ENCODE data around the gene FRYL. TPM values are rescaled to one million over a fixed set of nuclear protein-coding genes. Genes with fewer than 3 reads are reported as not detected.
"Not testable (repeated sequence)": the region's sequence is repeated elsewhere in the genome, so short reads cannot be mapped to it uniquely, and the experiment has no call there.

FRYL gene
- total RNA-seq, 1 donor from 2014 or later = 22.9 TPM

- DNase-seq (ENCODE audit: low spot score) = no peak
- ATAC-seq = no peak
These were observed 27.8 kb downstream of the FRYL start for GRCh38 chr4:48752246-48752645.

DNA sequence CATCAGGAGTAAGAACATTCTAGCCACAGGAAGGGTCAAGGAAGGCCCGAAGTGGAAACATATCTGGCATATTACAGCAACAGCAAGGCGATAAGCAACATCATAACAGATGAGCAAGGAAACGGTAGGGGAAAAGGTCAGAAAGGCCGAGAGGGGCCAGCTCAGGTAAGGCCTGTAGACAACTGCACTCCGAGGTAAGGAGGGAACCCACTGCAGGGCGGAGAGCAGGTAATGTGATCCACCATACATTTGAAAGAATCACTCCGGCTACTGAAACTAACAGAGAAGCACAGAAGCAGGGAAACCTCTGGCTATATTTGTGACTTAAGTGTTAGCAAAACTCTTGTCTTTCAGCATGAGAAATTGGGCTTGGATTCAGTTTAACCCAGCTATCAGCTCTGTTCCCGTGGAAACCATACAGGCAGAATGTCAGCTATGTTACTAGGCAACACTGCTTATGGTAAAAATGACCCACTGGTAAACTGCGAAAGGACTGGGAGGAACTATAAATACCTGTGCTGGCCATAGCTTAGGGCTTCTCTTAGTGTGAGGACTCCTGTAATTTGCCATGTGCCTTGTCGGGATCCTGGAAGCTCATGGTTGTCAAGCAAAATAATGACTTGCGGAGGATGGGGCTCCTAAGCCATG lies 31.0 kb downstream of the FRYL start:
- ATAC-seq = no peak

DNA sequence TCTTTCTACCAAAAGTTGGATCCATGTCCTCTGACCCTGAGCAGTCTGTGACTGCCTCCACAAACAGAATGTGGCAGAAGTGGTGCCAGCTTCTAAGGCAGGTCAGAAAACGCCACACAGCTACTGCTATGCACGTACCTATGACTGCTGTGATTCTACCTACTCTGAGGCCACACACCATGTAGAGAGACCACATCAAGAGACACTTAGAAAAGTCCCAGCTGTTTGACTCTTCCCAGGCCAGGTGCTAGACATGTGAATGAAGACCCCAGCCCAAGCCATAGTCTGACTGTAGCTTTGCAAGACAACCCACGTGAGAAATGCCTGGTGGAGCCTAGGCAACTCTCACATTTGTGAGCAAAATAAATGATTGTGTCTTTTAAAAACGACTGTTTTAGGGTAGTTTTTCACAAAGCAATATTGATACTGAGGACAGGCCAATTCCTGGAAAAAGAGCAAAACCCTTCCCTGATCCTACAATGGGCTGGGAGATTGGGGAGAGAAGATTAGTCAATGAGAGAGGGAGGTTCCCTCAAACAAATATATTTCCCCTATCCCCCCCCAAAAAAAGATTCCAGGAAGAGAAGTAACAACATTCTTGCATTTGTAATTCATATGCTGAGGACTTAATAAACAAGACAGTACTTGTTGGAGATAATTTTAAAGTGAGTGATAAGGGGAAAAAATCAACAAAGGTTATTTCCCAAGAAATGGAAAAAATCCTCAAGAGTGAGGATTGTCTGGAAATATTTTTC lies 33.3 kb downstream of the FRYL start:
- DNase-seq (ENCODE audit: low spot score) (no peak), ATAC-seq (peak; percentile 99)

More for the DNA sequence above, 31.0 kb downstream of the FRYL start:
- no peak for DNase-seq (ENCODE audit: low spot score)

GRCh38 chr4:48745223-48745622 lies 34.9 kb downstream of the FRYL start:
- not testable (repeated sequence) for ATAC-seq; DNase-seq (ENCODE audit: low spot score)

DNA sequence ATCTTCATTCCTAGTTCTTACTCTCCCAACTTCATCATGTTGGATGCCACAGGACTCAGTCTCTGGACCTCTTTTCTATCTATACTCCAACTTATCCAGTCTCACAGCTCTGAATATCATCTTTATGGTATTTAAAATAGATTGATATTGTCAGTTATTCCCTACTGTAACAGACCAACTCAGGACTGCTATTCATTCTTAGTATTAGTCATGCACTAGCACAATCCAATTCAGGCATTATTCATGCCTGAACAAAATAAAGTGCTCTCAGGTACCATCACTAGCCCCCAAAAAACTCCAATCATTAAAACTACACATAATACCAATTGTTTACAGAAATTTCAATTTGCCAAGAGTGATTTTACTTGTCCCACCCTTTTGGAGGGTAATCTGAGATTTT lies 37.7 kb downstream of the FRYL start:
- ATAC-seq (no peak), DNase-seq (ENCODE audit: low spot score) (no peak)

DNA sequence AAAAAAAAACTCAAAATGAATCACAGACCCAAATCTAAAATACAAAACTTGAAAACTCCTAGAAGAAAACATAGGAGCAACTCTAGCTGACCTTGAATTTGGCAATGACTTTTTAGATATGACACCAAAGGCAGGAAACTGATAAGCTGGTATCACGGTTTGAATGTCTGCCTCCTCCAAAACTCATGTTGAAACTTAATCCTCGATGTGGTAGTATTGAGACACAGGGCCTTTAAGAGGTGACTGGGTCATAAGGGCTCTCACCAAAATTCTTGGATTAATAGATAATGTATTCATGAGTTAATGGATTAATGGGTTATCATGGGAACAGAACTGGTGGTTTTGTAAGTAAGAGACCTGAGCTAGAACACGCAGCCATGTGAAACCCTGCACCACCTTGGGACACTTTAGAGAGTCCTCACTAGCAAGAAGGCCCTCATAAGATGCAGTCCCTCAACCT lies 40.5 kb downstream of the FRYL start:
- ATAC-seq = peak; percentile 60
- no peak for DNase-seq (ENCODE audit: low spot score)

DNA sequence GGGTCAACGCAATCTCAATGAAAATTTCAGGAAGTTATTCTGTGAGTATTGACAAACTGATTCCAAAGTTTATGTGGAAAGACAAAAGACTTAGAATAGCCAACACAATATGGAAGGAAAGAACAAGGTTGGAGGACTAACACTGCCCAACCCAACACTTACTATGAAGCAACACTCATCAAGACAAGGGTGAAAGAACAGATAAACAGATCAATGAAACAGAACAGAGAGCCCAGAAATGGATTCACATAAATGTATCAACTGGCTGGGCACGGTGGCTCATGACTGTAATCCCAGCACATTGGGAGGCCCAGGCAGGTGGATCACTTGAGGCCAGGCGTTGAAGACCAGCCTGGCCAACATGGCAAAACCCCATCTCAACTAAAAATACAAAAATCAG lies 41.2 kb downstream of the FRYL start:
- DNase-seq (ENCODE audit: low spot score) (no peak), ATAC-seq (peak; percentile 90)

- DNase-seq (ENCODE audit: low spot score); ATAC-seq: not testable (repeated sequence)
These were observed 51.1 kb downstream of the FRYL start for GRCh38 chr4:48728906-48729496.

- no peak for ATAC-seq
- no peak for DNase-seq (ENCODE audit: low spot score)
These were observed 52.2 kb downstream of the FRYL start for GRCh38 chr4:48727666-48728459.

- DNase-seq (ENCODE audit: low spot score) (no peak), ATAC-seq (no peak)
These were observed 54.7 kb downstream of the FRYL start for GRCh38 chr4:48725414-48725813.

DNA sequence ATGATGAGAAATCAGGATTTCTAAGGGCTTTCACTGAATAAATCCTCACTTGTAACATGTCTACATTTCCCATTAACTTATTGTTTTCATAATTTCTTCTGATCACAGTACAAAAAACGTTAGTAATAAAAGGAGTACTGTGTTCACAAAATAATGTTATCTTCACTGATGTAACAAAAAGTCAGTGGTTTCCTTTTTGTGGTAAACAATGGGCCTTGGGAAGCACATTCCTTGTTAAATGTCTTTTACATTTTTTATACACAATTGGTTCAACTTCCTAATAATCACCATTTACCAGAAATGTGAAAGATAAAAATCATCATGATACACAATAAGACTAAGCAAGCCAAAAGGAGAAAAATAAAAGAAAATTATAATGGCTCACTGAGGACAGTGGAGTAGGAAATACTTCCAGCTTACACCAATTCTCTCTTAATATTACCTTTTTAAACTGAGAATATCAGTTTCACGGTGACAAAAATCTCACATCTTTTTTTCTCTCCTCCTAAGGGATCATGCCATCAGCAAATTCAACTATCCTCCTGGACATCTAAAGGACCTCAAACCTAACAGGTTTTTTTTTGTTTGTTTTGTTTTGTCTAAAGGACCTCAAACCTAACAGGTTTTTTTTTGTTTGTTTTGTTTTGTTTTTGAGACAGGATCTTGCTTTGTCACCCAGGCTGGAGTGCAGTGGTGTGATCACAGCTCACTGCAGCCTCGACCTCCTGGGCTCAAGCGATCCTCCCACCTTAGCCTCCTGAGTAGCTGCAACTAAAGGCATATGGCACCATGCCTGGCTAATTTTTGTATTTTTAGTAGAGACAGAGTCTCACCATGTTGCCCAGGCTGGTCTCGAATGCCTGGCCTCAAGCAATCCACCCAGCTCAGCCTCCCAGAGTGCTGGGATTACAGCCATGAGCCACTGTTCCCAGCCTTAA lies 57.3 kb downstream of the FRYL start:
- no peak for ATAC-seq
- no peak for DNase-seq (ENCODE audit: low spot score)

DNA sequence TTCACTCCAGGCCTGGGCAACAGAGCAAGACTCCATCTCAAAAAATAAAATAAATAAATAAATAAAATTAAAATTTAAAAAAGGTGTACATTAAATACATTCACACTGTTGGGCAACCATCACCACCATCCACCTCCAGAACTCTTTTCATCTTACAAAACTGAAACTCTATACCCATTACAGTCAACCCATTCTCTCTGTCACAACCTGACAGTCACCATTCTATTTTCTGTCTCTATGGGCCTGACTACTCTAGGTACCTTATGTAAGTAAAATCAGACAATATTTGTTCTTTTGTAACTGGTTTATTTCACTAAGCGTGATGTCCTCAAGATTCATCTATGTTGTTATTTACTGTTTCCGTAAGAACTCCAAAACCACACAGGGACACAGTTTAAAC lies 59.6 kb downstream of the FRYL start:
- ATAC-seq (no peak), DNase-seq (ENCODE audit: low spot score) (no peak)

DNA sequence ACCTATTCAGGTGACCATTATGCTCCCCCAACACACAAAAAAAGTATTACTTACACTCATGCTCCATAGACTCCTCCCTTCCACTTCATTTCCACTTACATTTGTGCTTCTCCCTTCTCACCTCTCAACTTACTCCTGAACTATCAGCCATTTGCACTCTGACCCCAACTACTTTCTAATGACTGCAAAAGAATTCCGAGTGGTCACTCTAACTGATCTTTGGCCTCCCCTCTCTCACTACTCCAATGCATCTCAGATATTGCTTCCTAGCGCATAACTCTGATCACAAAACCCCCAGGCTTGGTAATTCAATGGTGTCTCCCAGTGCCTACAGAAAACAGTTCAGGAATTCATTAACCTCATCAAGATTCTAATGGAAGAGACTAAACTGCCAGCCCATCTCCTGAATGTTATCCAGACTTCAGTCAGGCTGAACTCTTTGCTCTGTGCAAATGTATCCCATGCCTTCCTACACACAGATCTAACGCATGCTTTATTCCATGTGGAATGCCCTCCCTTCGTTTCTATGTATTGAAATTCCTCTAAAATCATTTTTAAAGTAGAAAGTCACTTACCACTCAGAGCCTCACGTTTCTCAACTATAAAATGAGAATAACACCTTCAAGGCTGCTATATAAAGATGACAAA lies 61.1 kb downstream of the FRYL start:
- DNase-seq (ENCODE audit: low spot score) (no peak), ATAC-seq (peak; percentile 66)

DNA sequence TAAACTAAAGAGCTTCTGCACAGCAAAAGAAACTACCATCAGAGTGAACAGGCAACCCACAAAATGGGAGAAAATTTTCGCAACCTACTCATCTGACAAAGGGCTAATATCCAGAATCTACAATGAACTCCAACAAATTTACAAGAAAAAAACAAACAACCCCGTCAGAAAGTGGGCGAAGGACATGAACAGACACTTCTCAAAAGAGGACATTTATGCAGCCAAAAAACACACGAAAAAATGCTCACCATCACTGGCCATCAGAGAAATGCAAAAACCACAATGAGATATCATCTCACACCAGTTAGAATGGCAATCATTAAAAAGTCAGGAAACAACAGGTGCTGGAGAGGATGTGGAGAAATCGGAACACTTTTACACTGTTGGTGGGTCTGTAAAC lies 63.8 kb downstream of the FRYL start:
- DNase-seq (ENCODE audit: low spot score); ATAC-seq: not testable (repeated sequence)

DNA sequence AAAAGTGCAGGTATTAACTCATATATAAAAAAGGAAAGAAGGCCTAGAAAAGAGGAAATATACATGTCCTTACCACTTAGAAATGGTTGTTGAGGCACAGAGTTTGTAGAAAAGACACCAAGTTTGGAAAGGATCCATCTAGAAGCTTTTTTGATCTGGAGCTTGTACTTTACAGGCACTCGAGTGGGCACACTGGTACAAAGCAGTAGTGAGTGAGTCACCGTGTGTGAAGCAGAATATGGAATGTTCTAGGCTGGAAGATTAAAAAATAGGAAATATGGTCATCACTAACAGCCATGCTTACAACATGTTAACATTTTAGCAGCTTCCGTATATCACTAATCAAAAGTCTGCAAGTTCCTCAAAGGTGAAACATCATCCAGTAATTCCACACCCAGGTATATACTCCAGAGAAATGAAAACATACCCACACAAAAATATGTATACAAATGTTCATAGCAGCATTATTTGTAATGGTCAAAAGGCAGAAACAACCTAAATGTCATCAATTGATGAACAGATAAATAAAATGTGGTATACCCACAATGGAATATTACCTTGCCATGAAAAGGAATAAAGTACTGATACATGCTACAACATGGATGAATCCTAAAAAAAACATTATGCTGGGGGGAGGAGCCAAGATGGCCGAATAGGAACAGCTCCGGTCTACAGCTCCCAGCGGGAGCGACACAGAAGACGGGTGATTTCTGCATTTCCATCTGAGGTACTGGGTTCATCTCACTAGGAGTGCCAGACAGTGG lies 69.5 kb downstream of the FRYL start:
- no peak for DNase-seq (ENCODE audit: low spot score)
- ATAC-seq = no peak

- DNase-seq (ENCODE audit: low spot score) = no peak
- no peak for ATAC-seq
These were observed 70.2 kb downstream of the FRYL start for GRCh38 chr4:48709901-48710300.

- ATAC-seq (no peak), DNase-seq (ENCODE audit: low spot score) (no peak)
These were observed 71.5 kb downstream of the FRYL start for GRCh38 chr4:48708610-48709009.

DNA sequence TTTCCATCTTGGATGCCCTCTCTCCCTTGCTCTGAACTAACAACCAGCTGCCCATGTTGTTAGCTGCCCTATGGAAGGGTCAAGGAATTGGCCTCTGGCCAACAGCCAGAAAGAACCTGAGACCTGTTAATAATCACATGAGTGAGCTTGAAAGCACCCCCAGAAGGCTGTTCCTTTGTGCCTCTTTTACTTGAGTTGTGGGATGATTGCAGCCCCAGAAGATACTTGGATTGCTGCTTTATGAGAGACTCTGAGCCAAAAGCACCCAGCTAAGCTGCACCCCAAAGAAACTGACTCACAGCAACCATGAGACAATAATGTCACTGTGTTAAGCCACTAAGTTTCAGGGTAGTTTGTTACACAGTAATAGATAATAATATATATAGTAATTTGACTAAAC lies 73.3 kb downstream of the FRYL start:
- ATAC-seq (no peak), DNase-seq (ENCODE audit: low spot score) (no peak)

GRCh38 chr4:48705609-48706008 lies 74.5 kb downstream of the FRYL start:
- no peak for ATAC-seq
- DNase-seq (ENCODE audit: low spot score) = no peak

All from left lobe of liver (tissue), 2 donors.